ENCODE results near the gene DCUN1D3.

GRCh38 chr16:20853981-20854620 lies 46.1 kb downstream of the DCUN1D3 start:
- TF ChIP-seq, protein P1, sequence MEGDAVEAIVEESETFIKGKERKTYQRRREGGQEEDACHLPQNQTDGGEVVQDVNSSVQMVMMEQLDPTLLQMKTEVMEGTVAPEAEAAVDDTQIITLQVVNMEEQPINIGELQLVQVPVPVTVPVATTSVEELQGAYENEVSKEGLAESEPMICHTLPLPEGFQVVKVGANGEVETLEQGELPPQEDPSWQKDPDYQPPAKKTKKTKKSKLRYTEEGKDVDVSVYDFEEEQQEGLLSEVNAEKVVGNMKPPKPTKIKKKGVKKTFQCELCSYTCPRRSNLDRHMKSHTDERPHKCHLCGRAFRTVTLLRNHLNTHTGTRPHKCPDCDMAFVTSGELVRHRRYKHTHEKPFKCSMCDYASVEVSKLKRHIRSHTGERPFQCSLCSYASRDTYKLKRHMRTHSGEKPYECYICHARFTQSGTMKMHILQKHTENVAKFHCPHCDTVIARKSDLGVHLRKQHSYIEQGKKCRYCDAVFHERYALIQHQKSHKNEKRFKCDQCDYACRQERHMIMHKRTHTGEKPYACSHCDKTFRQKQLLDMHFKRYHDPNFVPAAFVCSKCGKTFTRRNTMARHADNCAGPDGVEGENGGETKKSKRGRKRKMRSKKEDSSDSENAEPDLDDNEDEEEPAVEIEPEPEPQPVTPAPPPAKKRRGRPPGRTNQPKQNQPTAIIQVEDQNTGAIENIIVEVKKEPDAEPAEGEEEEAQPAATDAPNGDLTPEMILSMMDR (conservative IDR thresholded peaks at IDR 0.05 in 1 of 2, IDR thresholded peaks at IDR 0.05 in 1 of 2; ENCODE audit: extremely low read depth in 1 of 2, insufficient read depth in 1 of 2, low read depth in 1 of 2, low read length in 2 of 2): no peak
- TF ChIP-seq EZH2 (IDR thresholded peaks at IDR 0.05; ENCODE audit: borderline replicate concordance, low read length): no peak

Data from mammary epithelial cell (primary cell).